Epithelial cell of proximal tubule (primary cell): Measurements from ENCODE around the gene RAI1. TPM values are rescaled to one million over a fixed set of nuclear protein-coding genes. Genes with fewer than 3 reads are reported as not detected.

Experiments used
- DNase-seq: peaks from one replicate; pipeline ENCODE4 v3.0.0-alpha.2; 2011; ENCODE audit warnings: low read depth
- H3K4me3 ChIP-seq: 2 replicates; pipeline ENCODE4 v1.5.1; 2011; ENCODE audit warnings: low read depth, mild to moderate bottlenecking, low read length
- CTCF ChIP-seq: conservative IDR thresholded peaks from 2 replicates; pipeline ENCODE4 v1.5.1; 2012; ENCODE audit warnings: low read depth, mild to moderate bottlenecking, low read length
- total RNA-seq: library from RNA; depleted of rRNA; stranded (reverse); fragments of >200 nt; gene quantifications from 2 replicates; pipeline ENCODE4 v1.2.3, GENCODE V29; 2015

RAI1 gene
- total RNA-seq, 1 donor from 2014 or later, result 13.7 TPM

GRCh38 chr17:17691468-17692263, 10.4 kb downstream of the RAI1 start:
- no peak overlapping the region for H3K4me3 ChIP-seq
- TF ChIP-seq CTCF, result no peak
- no peak for DNase-seq

- DNase-seq, result no peak
- no peak overlapping the region for H3K4me3 ChIP-seq
- TF ChIP-seq CTCF, result no peak
Observed at GRCh38 chr17:17692353-17693252, 11.3 kb downstream of the RAI1 start.

- TF ChIP-seq CTCF, result no peak
- peak overlapping the region; percentile 78 for H3K4me3 ChIP-seq
- DNase-seq, result no peak
Observed at GRCh38 chr17:17693253-17694168, 12.3 kb downstream of the RAI1 start.

- no peak for TF ChIP-seq CTCF
- H3K4me3 ChIP-seq, result peak overlapping the region; percentile 78
- no peak for DNase-seq
Observed at GRCh38 chr17:17694169-17695081, 13.2 kb downstream of the RAI1 start.

GRCh38 chr17:17696085-17696484, 14.8 kb downstream of the RAI1 start:
- no peak for TF ChIP-seq CTCF
- no peak overlapping the region for H3K4me3 ChIP-seq
- no peak for DNase-seq
